Neutrophil (primary cell): ENCODE data around the gene TRIM71.

Experiments
- H3K27ac ChIP-seq: fragments of 200-600 bp; sonication (generic); 2 replicates; pipeline ENCODE4 v1.5.1; 2016; ENCODE audit warnings: mild to moderate bottlenecking, moderate library complexity
- H3K27me3 ChIP-seq: fragments of 200-600 bp; sonication (generic); 2 replicates; pipeline ENCODE4 v1.6.0; 2016; ENCODE audit warnings: mild to moderate bottlenecking
- H3K36me3 ChIP-seq: fragments of 200-600 bp; sonication (generic); 2 replicates; pipeline ENCODE4 v1.5.1; 2017
- H3K4me1 ChIP-seq, 2 experiments: fragments of 200-600 bp in 1 of 2; sonication (generic) in 1 of 2; 1 replicate in 1 of 2; 2 replicates in 1 of 2; pipeline versions ENCODE4 v1.5.1 to v1.6.1; 2013 to 2016; ENCODE audit warnings: low read depth in 1 of 2, low read length in 1 of 2, mild to moderate bottlenecking in 1 of 2, moderate library complexity in 1 of 2; ENCODE audit not compliant: control insufficient read depth in 1 of 2, insufficient read depth in 1 of 2
- H3K4me3 ChIP-seq, 2 experiments: fragments of 200-600 bp in 1 of 2; sonication (generic) in 1 of 2; 1 replicate in 1 of 2; 2 replicates in 1 of 2; pipeline ENCODE4 v1.5.1; 2013 to 2016; ENCODE audit warnings: low read depth in 1 of 2, low read length in 1 of 2, mild to moderate bottlenecking in 1 of 2, moderate library complexity in 1 of 2
- H3K9me3 ChIP-seq: fragments of 200-600 bp; sonication (generic); 2 replicates; pipeline ENCODE4 v1.5.1; 2016
- TF ChIP-seq, protein P1 (sequence below): fragments of 200-600 bp; sonication (generic); IDR thresholded peaks from 2 replicates; pipeline ENCODE4 v1.5.1; 2016; ENCODE audit warnings: antibody characterized with exemption

Gene TRIM71

GRCh38 chr3:32871273-32871672 is 53.5 kb downstream of the TRIM71 start:
- TF ChIP-seq, protein P1, sequence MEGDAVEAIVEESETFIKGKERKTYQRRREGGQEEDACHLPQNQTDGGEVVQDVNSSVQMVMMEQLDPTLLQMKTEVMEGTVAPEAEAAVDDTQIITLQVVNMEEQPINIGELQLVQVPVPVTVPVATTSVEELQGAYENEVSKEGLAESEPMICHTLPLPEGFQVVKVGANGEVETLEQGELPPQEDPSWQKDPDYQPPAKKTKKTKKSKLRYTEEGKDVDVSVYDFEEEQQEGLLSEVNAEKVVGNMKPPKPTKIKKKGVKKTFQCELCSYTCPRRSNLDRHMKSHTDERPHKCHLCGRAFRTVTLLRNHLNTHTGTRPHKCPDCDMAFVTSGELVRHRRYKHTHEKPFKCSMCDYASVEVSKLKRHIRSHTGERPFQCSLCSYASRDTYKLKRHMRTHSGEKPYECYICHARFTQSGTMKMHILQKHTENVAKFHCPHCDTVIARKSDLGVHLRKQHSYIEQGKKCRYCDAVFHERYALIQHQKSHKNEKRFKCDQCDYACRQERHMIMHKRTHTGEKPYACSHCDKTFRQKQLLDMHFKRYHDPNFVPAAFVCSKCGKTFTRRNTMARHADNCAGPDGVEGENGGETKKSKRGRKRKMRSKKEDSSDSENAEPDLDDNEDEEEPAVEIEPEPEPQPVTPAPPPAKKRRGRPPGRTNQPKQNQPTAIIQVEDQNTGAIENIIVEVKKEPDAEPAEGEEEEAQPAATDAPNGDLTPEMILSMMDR = no peak
- no peaks in the 10 kb centered on the region for H3K9me3 ChIP-seq
- no peaks in the 10 kb centered on the region for H3K36me3 ChIP-seq
- no peak overlapping the region for H3K27ac ChIP-seq
- H3K4me1 ChIP-seq = peaks cover 23 to 25% of the 10 kb centered on the region in 2 experiments
- H3K4me3 ChIP-seq = no peak overlapping the region
- no peaks in the 10 kb centered on the region for H3K27me3 ChIP-seq

- Histone ChIP-seq H3K27ac (no peak overlapping the region), H3K9me3 (no peaks in the 10 kb centered on the region), H3K27me3 (no peaks in the 10 kb centered on the region), H3K4me3 (no peak overlapping the region), H3K4me1 (peaks cover 23 to 25% of the 10 kb centered on the region in 2 experiments), H3K36me3 (no peaks in the 10 kb centered on the region)
- TF ChIP-seq, protein P1 = no peak
These were observed 54.9 kb downstream of the TRIM71 start for GRCh38 chr3:32872487-32873382.

GRCh38 chr3:32873531-32874130 is 55.8 kb downstream of the TRIM71 start:
- Histone ChIP-seq H3K4me1 (peaks cover 23 to 25% of the 10 kb centered on the region in 2 experiments), H3K27me3 (no peaks in the 10 kb centered on the region), H3K27ac (no peak overlapping the region), H3K9me3 (no peaks in the 10 kb centered on the region), H3K4me3 (no peak overlapping the region), H3K36me3 (no peaks in the 10 kb centered on the region)
- TF ChIP-seq, protein P1 = no peak

GRCh38 chr3:32876920-32877319 is 59.1 kb downstream of the TRIM71 start:
- TF ChIP-seq, protein P1 = no peak
- Histone ChIP-seq H3K27ac (no peak overlapping the region), H3K4me3 (no peak overlapping the region), H3K27me3 (no peaks in the 10 kb centered on the region), H3K4me1 (peaks cover 22 to 23% of the 10 kb centered on the region in 2 experiments), H3K36me3 (no peaks in the 10 kb centered on the region), H3K9me3 (no peaks in the 10 kb centered on the region)

DNA sequence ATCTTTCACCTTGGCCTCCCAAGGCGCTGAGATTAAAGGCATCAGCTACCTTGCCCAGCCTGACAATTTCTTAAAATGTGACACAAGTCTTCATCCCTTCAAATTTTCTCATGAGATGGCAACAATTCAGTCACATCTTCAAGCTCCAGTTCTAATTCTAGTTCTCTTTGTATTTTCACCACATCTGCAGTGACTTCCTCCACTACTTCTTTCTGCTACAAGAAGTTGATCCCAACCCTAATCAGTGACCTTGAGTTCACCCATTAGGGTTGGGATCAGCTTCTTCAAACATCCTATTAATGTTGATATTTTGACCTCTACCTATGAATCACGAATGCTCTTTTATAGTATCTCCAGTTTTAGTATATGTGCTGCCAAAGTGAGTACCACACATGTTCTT is 59.8 kb downstream of the TRIM71 start:
- H3K27ac ChIP-seq = no peak overlapping the region
- no peaks in the 10 kb centered on the region for H3K27me3 ChIP-seq
- H3K4me1 ChIP-seq = peaks cover 15 to 16% of the 10 kb centered on the region in 2 experiments
- no peaks in the 10 kb centered on the region for H3K9me3 ChIP-seq
- TF ChIP-seq, protein P1 = no peak
- H3K4me3 ChIP-seq = no peak overlapping the region
- no peaks in the 10 kb centered on the region for H3K36me3 ChIP-seq
